GM12878 (cell line): ENCODE measurements around the gene TSBP1. TPM values are rescaled to one million over a fixed set of nuclear protein-coding genes. Genes with fewer than 3 reads are reported as not detected.

Source experiments
- ATAC-seq: fragments of 200-7000 bp; cut with Tn5 transposase; 3 replicates; pipeline ENCODE4 v1.9.1; 2020; ENCODE audit warnings: mild to moderate bottlenecking, moderate library complexity
- BruUV-seq: library from RNA; stranded (reverse); fragments of 400-500 nt; replicated peaks from 2 replicates; lab custom pipeline; 2021; lab: Mats Ljungman, UMichigan
- CTCF ChIA-PET: fragments of 300-600 bp; sonication (Branson Sonifier 250); formaldehyde crosslinking; extraction: SDS; loops from one replicate; lab custom pipeline; 2021; ENCODE audit warnings: inconsistent platforms; lab: Yijun Ruan, JAX
- POLR2A ChIA-PET: fragments of 350-600 bp; formaldehyde crosslinking; extraction: SDS; loops from one replicate; lab custom pipeline; 2021; ENCODE audit warnings: inconsistent platforms; lab: Charles Lee
- RAD21 ChIA-PET: fragments of 300-600 bp; sonication (Branson Sonifier 250); formaldehyde crosslinking; loops from one replicate; lab custom pipeline; 2023; ENCODE audit warnings: antibody characterized with exemption; ENCODE audit not compliant: unreplicated experiment; lab: Charles Lee
- SMC1A ChIA-PET: fragments of 300-600 bp; sonication (Branson Sonifier 250); formaldehyde crosslinking; loops from one replicate; lab custom pipeline; 2023; ENCODE audit not compliant: unreplicated experiment, uncharacterized antibody; lab: Charles Lee
- DNase-seq: peaks from one replicate; pipeline ENCODE4 v3.0.0-alpha.2; 2011; ENCODE audit warnings: low read depth, low spot score
- FAIRE-seq: peaks from 3 replicates; lab custom pipeline; 2011; peaks lifted over from hg19 to GRCh38; lab: Jason Lieb, UNC
- H2AFZ ChIP-seq: 2 replicates; pipeline ENCODE4 v1.6.0; 2011; ENCODE audit warnings: low read depth, low read length, control low read depth; ENCODE audit not compliant: control insufficient read depth
- H3K27ac ChIP-seq: 2 replicates; pipeline ENCODE4 v1.5.1; 2011; ENCODE audit warnings: control low read depth; ENCODE audit not compliant: control insufficient read depth, insufficient read depth
- H3K27me3 ChIP-seq, 2 experiments: replicated peaks in 1 of 2; 2 replicates each; pipeline versions ENCODE4 v1.6.0 to v1.6.1; 2011; ENCODE audit warnings: low read length in 1 of 2; ENCODE audit not compliant: control insufficient read depth in 2 of 2, insufficient read depth in 2 of 2
- H3K36me3 ChIP-seq, 2 experiments: 2 replicates each; pipeline ENCODE4 v1.5.1; 2011; ENCODE audit warnings: low read length in 1 of 2; ENCODE audit not compliant: control insufficient read depth in 2 of 2, insufficient read depth in 2 of 2
- H3K4me1 ChIP-seq: 2 replicates; pipeline ENCODE4 v1.6.1; 2011; ENCODE audit warnings: mild to moderate bottlenecking, low read length, moderate library complexity, mixed read lengths; ENCODE audit not compliant: control insufficient read depth, insufficient read depth
- H3K4me2 ChIP-seq: 2 replicates; pipeline ENCODE4 v1.6.0; 2011; ENCODE audit warnings: control low read depth; ENCODE audit not compliant: control insufficient read depth, insufficient read depth
- H3K4me3 ChIP-seq: fragments of 200-600 bp; sonication (generic); 2 replicates; pipeline ENCODE4 v1.5.1; 2016
- H3K79me2 ChIP-seq: 2 replicates; pipeline ENCODE4 v1.6.0; 2011; ENCODE audit warnings: low read length; ENCODE audit not compliant: control insufficient read depth, insufficient read depth
- H3K9ac ChIP-seq: 2 replicates; pipeline ENCODE4 v1.8.0; 2011; ENCODE audit warnings: low read length, control low read depth, mixed read lengths; ENCODE audit not compliant: control insufficient read depth, insufficient read depth
- H3K9me3 ChIP-seq: replicated peaks from 3 replicates; pipeline ENCODE4 v1.5.1; 2011; ENCODE audit warnings: mild to moderate bottlenecking, low read length; ENCODE audit not compliant: control insufficient read depth, insufficient read depth
- H4K20me1 ChIP-seq: 2 replicates; pipeline ENCODE4 v1.6.0; 2011; ENCODE audit not compliant: control insufficient read depth, insufficient read depth
- BHLHE40 ChIP-seq, 2 experiments: fragments of 450-650 bp in 1 of 2; IDR thresholded peaks; 2 replicates each; pipeline ENCODE4 v1.6.1; 2011 to 2017; ENCODE audit warnings: low read depth in 2 of 2, borderline replicate concordance in 1 of 2, improper control_type of control experiment in 1 of 2, low read length in 1 of 2, mild to moderate bottlenecking in 1 of 2
- CBX5 ChIP-seq: sonication (generic); IDR thresholded peaks from 2 replicates; pipeline ENCODE4 v1.6.1; 2016; ENCODE audit warnings: low read depth, moderate library complexity, mild to moderate bottlenecking, inconsistent platforms
- CUX1 ChIP-seq: IDR thresholded peaks from 2 replicates; pipeline ENCODE4 v1.6.1; 2012; ENCODE audit warnings: improper control_type of control experiment, low read depth, low read length; ENCODE audit not compliant: insufficient replicate concordance
- DPF2 ChIP-seq: fragments of 450-650 bp; IDR thresholded peaks from 2 replicates; pipeline ENCODE4 v1.6.1; 2017; ENCODE audit warnings: mild to moderate bottlenecking
- FOXK2 ChIP-seq: fragments of 450-650 bp; IDR thresholded peaks from 2 replicates; pipeline ENCODE4 v1.6.1; 2017; ENCODE audit warnings: mild to moderate bottlenecking, moderate library complexity
- NR2F1 ChIP-seq: fragments of 450-650 bp; conservative IDR thresholded peaks from 2 replicates; pipeline ENCODE4 v1.6.1; 2017; ENCODE audit warnings: mild to moderate bottlenecking
- POLR2AphosphoS2 ChIP-seq: IDR thresholded peaks from 2 replicates; pipeline ENCODE4 v1.6.1; 2011; ENCODE audit warnings: low read depth, mild to moderate bottlenecking, low read length, improper control_type of control experiment, moderate library complexity
- PRDM15 ChIP-seq: fragments of 450-650 bp; formaldehyde crosslinking; IDR thresholded peaks from 2 replicates; pipeline ENCODE4 v1.4.0; 2020; ENCODE audit warnings: mild to moderate bottlenecking, moderate library complexity
- RELB ChIP-seq: fragments of 450-650 bp; IDR thresholded peaks from 2 replicates; pipeline ENCODE4 v1.6.1; 2017; ENCODE audit warnings: low read depth, mild to moderate bottlenecking, moderate library complexity
- RFX5 ChIP-seq: IDR thresholded peaks from 2 replicates; pipeline ENCODE4 v1.6.1; 2011; ENCODE audit warnings: low read depth, low read length, improper control_type of control experiment
- TBL1XR1 ChIP-seq: IDR thresholded peaks from 2 replicates; pipeline ENCODE4 v1.6.1; 2012; ENCODE audit warnings: low read depth, low read length, improper control_type of control experiment
- TCF12 ChIP-seq: IDR thresholded peaks from 2 replicates; pipeline ENCODE4 v1.6.1; 2011; ENCODE audit warnings: low read depth, mild to moderate bottlenecking, low read length
- YBX1 ChIP-seq: fragments of 450-650 bp; IDR thresholded peaks from 2 replicates; pipeline ENCODE4 v1.6.1; 2016; ENCODE audit warnings: antibody characterized with exemption
- in situ Hi-C: fragments of 300-500 bp; cut with MboI; formaldehyde crosslinking; loops from 9 replicates; pipeline ENCODE4 v1.14.3; 2018; ENCODE audit warnings: mixed read lengths
- intact Hi-C: fragments of 100-400 bp; cut with micrococcal nuclease; formaldehyde crosslinking; loops from one replicate; pipeline ENCODE4 v1.14.2; 2022; ENCODE audit not compliant: unreplicated experiment
- polyA plus RNA-seq, 11 experiments: library from polyadenylated mRNA; depleted of rRNA in 4 of 11; unstranded in 6 of 11; stranded (reverse) in 5 of 11; fragments of >200 nt; fragmentation: Nextera tagmentation in 4 of 11; fragmentation: Illumina TruSeq in 1 of 11; extraction: Ambion mirVana in 4 of 11; extraction: Trizol in 1 of 11; gene quantifications; 1 replicate in 1 of 11; 2 replicates in 10 of 11; pipeline versions ENCODE4 v1.2.1 to v1.2.3, GENCODE V29; 2011 to 2016; ENCODE audit warnings: inconsistent platforms in 2 of 11, missing spikeins in 2 of 11, low read depth in 1 of 11
- total RNA-seq, 4 experiments: library from RNA; depleted of rRNA in 3 of 4; stranded (reverse); fragments of >200 nt in 3 of 4; fragmentation: Illumina TruSeq in 1 of 4; extraction: Trizol in 1 of 4; gene quantifications; 2 replicates each; pipeline versions ENCODE4 v1.2.1 to v1.2.3, GENCODE V29; 2013 to 2021

The TSBP1 gene
- total and polyA plus RNA-seq, 10 of the 15 experiments (the other 5 are each of a cell fraction or from before 2014, with no cell fraction given) = not detected

- no peak for TF ChIP-seq YBX1
- no peak for TF ChIP-seq RELB
- TF ChIP-seq NR2F1 = no peak
- TF ChIP-seq CUX1 = no peak
- no peak for TF ChIP-seq POLR2AphosphoS2
- no peak for TF ChIP-seq FOXK2
- TF ChIP-seq BHLHE40 (IDR thresholded peaks at IDR 0.05; ENCODE audit: borderline replicate concordance in 1 of 2, low read depth in 2 of 2, low read length in 1 of 2) = no peak
- no peak for TF ChIP-seq TCF12
- no peak for TF ChIP-seq CBX5
- TF ChIP-seq PRDM15 = no peak
- no peak for TF ChIP-seq TBL1XR1
- no peak for TF ChIP-seq DPF2
- TF ChIP-seq RFX5 = no peak
- Histone ChIP-seq H2AFZ (no peak overlapping the region), H3K27ac (no peak overlapping the region), H3K4me3 (no peak overlapping the region), H3K9me3 (no peaks in the 10 kb centered on the region), H3K27me3 (peaks cover 0 to 5% of the 10 kb centered on the region in 2 experiments; a peak in 2 of 4 replicates), H3K4me2 (no peak overlapping the region), H3K9ac (no peak overlapping the region), H3K36me3 (no peaks in the 10 kb centered on the region), H3K4me1 (no peaks in the 10 kb centered on the region), H3K79me2 (no peaks in the 10 kb centered on the region), H4K20me1 (no peaks in the 10 kb centered on the region)
- FAIRE-seq (no peak), ATAC-seq (no peak), DNase-seq (no peak)
- intact Hi-C loops = no loop called here
- in situ Hi-C loops = no loop called here
- BruUV-seq = no TSS peak
- POLR2A ChIA-PET = no interaction called here
- RAD21 ChIA-PET = no interaction called here
- SMC1A ChIA-PET = interaction anchor here (0.7 kb wide), 1 partner anchor 91 kb away, joined by 4 read pairs; no protein-coding TSS in a partner anchor
- CTCF ChIA-PET = no interaction called here
These were observed 53.2 kb downstream of the TSBP1 start for GRCh38 chr6:32318501-32318900.
